C4-2B (cell line): ENCODE data around the gene PDE9A.

Source experiments
- CTCF ChIP-seq: fragments of 450-650 bp; conservative IDR thresholded peaks from 2 replicates; pipeline ENCODE4 v1.5.1; 2017; ENCODE audit warnings: mild to moderate bottlenecking
- ZFX ChIP-seq: fragments of 450-650 bp; IDR thresholded peaks from 2 replicates; pipeline ENCODE4 v1.6.1; 2017

GRCh38 chr21:42735944-42736343 is 82.5 kb downstream of the PDE9A start:
- TF ChIP-seq CTCF, result no peak
- no peak for TF ChIP-seq ZFX
